HG03039 (cell line): ENCODE results near the gene UBA1.

ENCODE experiments used
- ATAC-seq: cut with Tn5 transposase; IDR thresholded peaks from one replicate; pipeline ENCODE4 v1.9.1; 2021; ENCODE audit warnings: mild to moderate bottlenecking, moderate library complexity; ENCODE audit not compliant: unreplicated experiment

Gene UBA1

GRCh38 chrX:47187106-47187677 lies 6.4 kb upstream of the UBA1 start:
- no peak for ATAC-seq

DNA sequence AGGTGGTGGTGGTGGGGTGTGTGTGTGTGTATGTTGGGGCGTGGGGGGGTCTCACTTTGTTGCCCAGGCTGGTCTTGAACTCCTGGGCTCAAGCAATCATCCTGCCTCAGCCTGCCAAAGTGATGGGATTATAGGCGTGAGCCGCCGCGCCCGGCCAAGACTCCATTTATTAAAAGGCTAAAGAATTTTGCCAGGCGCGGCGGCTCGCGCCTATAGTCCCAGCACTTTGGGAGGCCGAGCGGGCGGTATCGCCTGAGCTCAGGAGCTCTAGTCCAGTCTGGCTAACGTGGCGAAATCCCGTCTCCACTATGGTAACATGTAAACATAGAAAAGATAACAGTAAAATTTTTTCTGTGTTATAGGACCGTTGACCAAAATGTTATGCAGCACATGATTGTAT lies 3.7 kb upstream of the UBA1 start:
- no peak for ATAC-seq

- peak; percentile 63 for ATAC-seq
Measured at GRCh38 chrX:47190445-47191269, 3.0 kb upstream of the UBA1 start.

- no peak for ATAC-seq
Measured at GRCh38 chrX:47191331-47191730, 2.3 kb upstream of the UBA1 start.

DNA sequence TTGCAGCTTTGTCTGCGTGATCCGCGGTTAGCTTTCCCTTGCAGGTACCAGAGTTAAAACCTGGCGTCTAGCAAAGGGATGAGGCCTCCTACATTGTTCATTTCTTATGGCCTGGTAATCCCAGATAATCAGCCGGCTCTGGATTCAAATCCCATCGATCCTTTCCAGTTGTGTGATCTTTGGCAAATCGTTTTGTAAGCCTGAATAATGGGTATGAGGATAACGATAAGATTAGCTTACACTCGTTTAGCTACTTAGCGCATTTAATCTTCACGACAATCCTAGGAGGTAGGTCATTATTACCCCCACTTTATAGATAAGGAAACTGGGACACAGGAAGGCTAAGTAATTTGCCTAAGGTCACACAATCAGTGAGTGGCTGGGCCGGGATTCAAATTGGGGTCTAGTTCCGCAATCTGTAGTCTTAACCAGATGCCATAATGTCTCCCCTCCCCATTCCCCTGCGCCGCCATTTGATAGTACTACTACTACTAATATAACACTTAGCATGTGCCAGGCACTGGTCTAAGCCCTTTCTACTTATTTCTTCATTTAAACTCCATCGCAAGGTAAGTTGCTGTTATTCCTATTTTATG lies 1.7 kb upstream of the UBA1 start:
- no peak for ATAC-seq

DNA sequence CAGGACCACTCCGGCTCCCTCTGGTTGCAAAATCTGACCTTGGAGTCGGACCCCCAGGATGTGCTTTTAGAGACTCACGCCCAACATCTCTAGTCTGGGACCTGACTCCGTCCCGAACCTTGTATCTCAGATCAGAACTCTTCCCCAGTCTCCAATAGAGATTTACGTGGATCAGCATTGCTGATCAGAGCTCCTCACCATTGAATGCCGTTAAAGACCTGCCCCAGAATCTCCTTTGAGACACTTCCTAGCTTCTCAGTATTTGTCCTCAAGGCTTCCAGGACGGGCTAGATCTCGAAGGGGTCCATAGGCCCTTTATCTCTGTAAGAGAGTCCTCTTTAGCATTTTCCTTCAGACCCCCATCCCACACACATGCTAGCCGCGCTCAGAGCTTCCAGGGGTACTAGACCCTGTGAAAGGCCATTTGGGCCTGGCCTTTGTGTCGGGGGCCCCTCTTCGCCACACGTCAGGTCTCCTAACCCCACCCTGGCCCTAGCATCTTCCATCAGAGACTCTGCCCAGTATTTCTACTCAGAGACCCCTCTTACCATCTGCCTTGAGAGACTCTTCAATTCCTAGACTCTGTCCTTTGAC lies 662 bp downstream of the UBA1 start:
- ATAC-seq = no peak

GRCh38 chrX:47196098-47196497 lies 2.5 kb downstream of the UBA1 start:
- no peak for ATAC-seq

DNA sequence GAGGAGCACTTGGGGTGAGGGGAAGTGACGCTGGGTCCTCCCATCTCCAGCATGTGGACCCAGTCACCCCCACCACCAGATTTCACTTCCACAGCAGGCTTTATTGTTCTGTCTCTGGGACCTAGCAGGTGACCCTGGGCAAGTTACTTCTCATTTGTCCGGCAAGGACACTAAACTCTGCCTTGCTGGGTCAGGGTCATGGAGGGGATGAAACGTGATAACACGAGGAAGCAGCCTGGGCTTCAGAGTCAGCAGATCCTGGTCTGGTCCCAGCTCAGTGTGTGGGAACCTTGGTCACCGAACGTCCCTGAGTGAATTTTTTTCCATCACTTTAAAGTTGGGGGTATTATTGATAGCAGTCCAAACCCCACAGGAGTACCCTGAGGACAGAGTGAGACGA lies 3.9 kb downstream of the UBA1 start:
- ATAC-seq = no peak

DNA sequence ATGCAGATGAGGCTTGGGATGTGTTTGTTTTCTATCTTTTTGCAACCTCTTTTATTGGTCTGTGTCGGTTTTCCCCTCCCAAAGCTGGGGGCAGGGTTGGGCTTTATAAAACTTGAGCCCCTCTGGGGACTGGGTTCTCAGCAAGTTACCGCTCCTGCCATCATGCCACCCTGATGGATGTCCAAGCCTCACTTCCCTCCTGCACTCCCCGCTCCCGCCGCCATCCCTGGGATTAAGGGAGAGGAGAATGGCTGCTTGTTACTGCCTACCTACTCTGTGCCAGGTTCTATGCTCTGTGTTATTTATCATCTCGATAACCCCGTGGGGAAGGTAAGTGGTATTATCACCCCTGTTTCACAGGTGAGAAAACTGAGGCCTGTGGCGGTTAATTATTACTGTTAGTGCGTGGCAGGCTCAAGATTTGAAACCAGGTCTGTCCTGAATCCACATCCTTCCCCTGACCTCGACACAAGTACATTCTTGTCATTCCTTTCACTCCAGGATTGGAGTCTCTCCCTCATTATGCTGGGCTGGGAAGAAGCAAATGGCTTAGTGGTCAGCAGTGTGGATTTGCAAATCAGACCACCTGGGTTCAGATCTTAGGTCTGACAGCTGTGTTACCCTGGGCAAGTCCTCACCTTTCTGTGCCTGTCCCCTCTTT lies 4.5 kb downstream of the UBA1 start:
- ATAC-seq = no peak

DNA sequence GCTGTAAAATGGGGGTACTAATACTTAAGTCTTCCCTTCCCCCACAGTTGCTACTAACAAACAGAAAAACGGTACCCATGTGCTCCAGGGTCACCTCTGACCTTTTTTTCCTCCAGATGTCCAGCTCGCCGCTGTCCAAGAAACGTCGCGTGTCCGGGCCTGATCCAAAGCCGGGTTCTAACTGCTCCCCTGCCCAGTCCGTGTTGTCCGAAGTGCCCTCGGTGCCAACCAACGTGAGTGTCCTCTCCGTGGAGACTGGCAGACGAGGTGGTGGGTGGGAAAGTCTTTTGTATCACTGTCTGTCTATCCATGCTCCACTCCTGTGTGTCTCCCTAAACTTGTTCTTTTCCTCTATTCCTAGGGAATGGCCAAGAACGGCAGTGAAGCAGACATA lies 5.1 kb downstream of the UBA1 start:
- no peak for ATAC-seq

DNA sequence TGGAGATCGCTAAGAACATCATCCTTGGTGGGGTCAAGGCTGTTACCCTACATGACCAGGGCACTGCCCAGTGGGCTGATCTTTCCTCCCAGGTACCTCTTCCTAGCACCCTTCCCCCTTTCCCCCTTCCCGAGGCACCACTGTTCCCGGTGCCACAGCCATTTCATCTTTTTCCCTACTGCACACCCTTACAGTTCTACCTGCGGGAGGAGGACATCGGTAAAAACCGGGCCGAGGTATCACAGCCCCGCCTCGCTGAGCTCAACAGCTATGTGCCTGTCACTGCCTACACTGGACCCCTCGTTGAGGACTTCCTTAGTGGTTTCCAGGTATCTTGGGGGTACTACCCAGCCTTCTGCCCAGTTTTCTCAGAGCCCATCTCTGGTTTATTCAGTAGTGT lies 5.7 kb downstream of the UBA1 start:
- no peak for ATAC-seq

DNA sequence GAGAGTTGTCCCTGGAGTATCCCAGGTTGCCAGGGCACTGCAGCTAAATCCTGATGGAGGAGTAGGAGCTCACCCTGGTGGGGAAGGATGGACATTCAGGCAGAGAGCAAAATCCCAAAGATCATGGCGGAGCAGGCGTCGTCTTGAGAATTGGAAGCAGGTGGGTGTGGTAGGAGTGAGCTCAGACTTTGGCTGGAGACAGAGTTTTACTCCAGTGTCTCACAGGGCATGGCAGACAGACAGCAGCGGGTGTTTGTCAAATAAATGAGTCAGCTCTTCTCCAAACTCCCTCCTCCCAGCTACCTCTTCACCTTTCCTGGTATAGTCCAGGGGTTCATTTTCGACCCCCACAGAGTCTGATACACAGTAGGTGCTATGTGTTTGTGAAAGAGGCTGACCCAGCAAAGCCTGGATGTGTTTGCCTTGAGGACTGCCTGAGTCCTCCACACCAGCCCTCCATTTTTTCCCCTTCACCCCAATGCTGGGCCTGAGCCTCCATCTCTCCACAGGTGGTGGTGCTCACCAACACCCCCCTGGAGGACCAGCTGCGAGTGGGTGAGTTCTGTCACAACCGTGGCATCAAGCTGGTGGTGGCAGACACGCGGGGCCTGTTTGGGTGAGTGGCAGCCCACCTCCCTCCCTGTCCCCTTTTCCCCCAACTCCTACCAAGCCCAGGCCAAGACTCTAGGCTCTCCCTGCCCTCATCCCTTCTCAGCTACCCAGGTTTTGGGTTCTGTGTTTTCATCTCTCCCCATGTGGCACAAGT lies 6.9 kb downstream of the UBA1 start:
- ATAC-seq = no peak

DNA sequence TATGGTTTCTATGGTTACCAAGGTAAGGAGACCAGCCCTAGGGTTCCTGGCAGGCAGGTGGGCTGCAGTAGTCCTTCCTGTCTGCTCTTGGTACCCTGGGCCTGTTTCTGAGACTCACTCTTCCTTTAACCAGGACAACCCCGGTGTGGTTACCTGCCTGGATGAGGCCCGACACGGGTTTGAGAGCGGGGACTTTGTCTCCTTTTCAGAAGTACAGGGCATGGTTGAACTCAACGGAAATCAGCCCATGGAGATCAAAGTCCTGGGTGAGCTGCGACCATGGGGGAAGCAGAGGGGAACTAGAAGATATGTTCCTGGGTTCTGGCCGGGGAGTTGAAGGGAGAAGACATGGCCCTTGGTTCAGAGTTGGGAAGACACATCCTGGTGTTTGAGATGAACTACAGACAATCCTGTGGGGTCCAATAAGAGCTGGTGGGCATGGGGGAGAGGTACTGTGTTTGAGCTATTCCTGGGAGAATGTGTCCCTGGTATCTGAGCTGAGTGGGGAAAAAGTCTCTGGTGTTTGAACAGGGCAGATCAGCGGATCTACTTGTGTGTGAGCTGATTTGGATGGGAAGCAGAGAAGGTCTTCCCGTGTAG lies 7.8 kb downstream of the UBA1 start:
- no peak for ATAC-seq

DNA sequence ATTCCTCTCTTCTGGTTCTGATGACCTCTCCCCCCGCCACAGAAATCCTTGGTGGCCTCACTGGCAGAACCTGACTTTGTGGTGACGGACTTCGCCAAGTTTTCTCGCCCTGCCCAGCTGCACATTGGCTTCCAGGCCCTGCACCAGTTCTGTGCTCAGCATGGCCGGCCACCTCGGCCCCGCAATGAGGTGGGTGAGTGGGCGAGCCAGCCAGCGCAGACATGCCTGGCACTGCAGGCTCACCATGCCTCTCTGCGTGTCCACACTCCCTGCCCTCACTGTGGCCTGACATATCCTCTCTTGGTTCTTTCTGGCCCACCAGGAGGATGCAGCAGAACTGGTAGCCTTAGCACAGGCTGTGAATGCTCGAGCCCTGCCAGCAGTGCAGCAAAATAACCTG lies 8.7 kb downstream of the UBA1 start:
- ATAC-seq = no peak

GRCh38 chrX:47202877-47203276 lies 9.2 kb downstream of the UBA1 start:
- ATAC-seq = no peak

DNA sequence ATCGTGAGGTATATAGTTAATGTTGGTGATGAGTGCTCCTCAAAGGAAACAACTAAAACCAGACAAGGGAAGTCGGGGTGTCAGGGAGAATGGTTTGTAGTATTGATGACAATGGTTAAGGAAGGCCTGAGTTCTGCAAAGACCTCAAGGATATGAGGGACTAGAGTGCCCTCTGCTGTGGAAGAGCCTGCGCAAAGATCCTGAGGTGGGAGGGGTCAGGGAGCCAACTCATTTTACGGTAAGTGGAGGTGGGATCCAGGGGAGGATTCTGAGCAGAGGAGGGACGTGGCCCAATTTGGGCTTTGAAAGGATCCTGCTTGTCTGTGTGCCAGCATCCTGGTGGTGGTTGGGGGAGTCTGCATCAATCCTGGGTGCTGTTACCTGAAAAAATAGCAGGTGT lies 11.3 kb downstream of the UBA1 start:
- no peak for ATAC-seq

- ATAC-seq = no peak
Measured at GRCh38 chrX:47206316-47206715, 12.7 kb downstream of the UBA1 start.

DNA sequence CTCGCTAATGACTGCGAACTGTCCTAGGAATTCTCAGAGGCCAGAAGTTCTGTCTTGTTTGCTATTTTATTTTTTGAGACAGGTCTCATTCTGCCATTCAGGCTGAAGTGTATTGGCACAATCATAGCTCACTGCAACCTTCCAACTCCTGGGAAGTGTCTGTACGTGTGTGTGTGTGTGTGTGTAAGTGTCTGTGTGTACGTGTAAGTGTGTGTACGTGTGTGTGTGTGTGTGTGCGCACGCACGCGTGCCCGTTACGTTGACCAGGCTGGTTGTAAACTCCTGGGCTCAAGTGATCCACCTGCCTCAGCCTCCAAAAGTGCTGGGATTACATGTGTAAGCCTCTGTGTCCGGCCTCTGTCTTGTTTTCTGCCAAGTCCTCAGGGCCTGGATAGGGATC lies 14.5 kb downstream of the UBA1 start:
- no peak for ATAC-seq

- no peak for ATAC-seq
Measured at GRCh38 chrX:47209508-47210238, 16.0 kb downstream of the UBA1 start.
